Tibial artery (tissue), 4 donors: ENCODE data around the gene MLLT10.

Experiments used
- DNase-seq, 2 donors: peaks; one replicate each; pipeline ENCODE4 v3.0.0-alpha.2; 2019
- H3K27ac ChIP-seq, 2 donors: fragments of 200-600 bp; sonication (generic) in 1 of 2; 1 replicate in 1 of 2; 2 replicates in 1 of 2; pipeline ENCODE4 v1.5.1; 2018 to 2019; ENCODE audit warnings: mild to moderate bottlenecking in 1 of 2
- H3K27me3 ChIP-seq, 2 donors: fragments of 200-600 bp; sonication (generic) in 1 of 2; one replicate each; pipeline versions ENCODE4 v1.5.1 to v1.6.0; 2016 to 2019
- H3K36me3 ChIP-seq, 3 donors: fragments of 200-600 bp; sonication (generic) in 2 of 3; one replicate each; pipeline ENCODE4 v1.5.1; 2016 to 2019; ENCODE audit warnings: mild to moderate bottlenecking in 2 of 3
- H3K4me1 ChIP-seq, 4 donors: fragments of 200-600 bp; sonication (generic) in 2 of 4; 1 replicate in 3 of 4; 2 replicates in 1 of 4; pipeline ENCODE4 v1.5.1; 2016 to 2019
- H3K4me3 ChIP-seq, 2 donors: fragments of 200-600 bp; sonication (generic) in 1 of 2; 1 replicate in 1 of 2; 2 replicates in 1 of 2; pipeline ENCODE4 v1.5.1; 2018 to 2019; ENCODE audit warnings: mild to moderate bottlenecking in 2 of 2
- H3K9me3 ChIP-seq, 3 donors: fragments of 200-600 bp; sonication (generic) in 1 of 3; one replicate each; pipeline ENCODE4 v1.5.1; 2016 to 2019
- CTCF ChIP-seq, 2 experiments: fragments of 200-600 bp in 1 of 2; fragments of 450-650 bp in 1 of 2; IDR thresholded peaks; one replicate each; pipeline ENCODE4 v1.5.1; 2017 to 2019; ENCODE audit warnings: antibody characterized with exemption in 2 of 2, mild to moderate bottlenecking in 1 of 2, moderate library complexity in 1 of 2
- intact Hi-C: fragments of 100-400 bp; cut with DNase I; formaldehyde crosslinking; loops from one replicate; pipeline ENCODE4 v1.15.0; 2023; ENCODE audit warnings: low total_unique reads

MLLT10 gene

GRCh38 chr10:21758239-21758638, 224.2 kb downstream of the MLLT10 start:
- H3K36me3 ChIP-seq, result peaks cover 0 to 40% (median 9%) of the 10 kb centered on the region in 3 donors
- intact Hi-C loops, result no loop called here
- no peak for TF ChIP-seq CTCF (IDR thresholded peaks at IDR 0.05)

GRCh38 chr10:21758696-21759095, 224.7 kb downstream of the MLLT10 start:
- no peak for DNase-seq
- intact Hi-C loops, result no loop called here
- no peak overlapping the region for H3K4me3 ChIP-seq
- H3K9me3 ChIP-seq, result no peaks in the 10 kb centered on the region
- H3K27ac ChIP-seq, result no peak overlapping the region
- TF ChIP-seq CTCF (IDR thresholded peaks at IDR 0.05), result no peak
- peaks cover 0 to 35% (median 9%) of the 10 kb centered on the region in 3 donors for H3K36me3 ChIP-seq
- no peaks in the 10 kb centered on the region for H3K27me3 ChIP-seq
- H3K4me1 ChIP-seq, result no peaks in the 10 kb centered on the region

More at GRCh38 chr10:21758239-21758638, 224.2 kb downstream of the MLLT10 start:
- Histone ChIP-seq H3K27me3 (no peaks in the 10 kb centered on the region), H3K9me3 (no peaks in the 10 kb centered on the region), H3K4me3 (no peak overlapping the region), H3K4me1 (no peaks in the 10 kb centered on the region), H3K27ac (no peak overlapping the region)
- DNase-seq, result no peak

GRCh38 chr10:21759232-21759631, 225.2 kb downstream of the MLLT10 start:
- H3K27ac ChIP-seq, result no peak overlapping the region
- DNase-seq, result no peak
- intact Hi-C loops, result no loop called here
- H3K4me3 ChIP-seq, result no peak overlapping the region
- H3K9me3 ChIP-seq, result no peaks in the 10 kb centered on the region
- no peaks in the 10 kb centered on the region for H3K27me3 ChIP-seq
- H3K36me3 ChIP-seq, result peaks cover 0 to 32% (median 9%) of the 10 kb centered on the region in 3 donors
- no peak for TF ChIP-seq CTCF (IDR thresholded peaks at IDR 0.05)
- H3K4me1 ChIP-seq, result no peaks in the 10 kb centered on the region

GRCh38 chr10:21760332-21760731, 226.3 kb downstream of the MLLT10 start:
- intact Hi-C loops, result no loop called here
- no peak for DNase-seq
- no peak for TF ChIP-seq CTCF (IDR thresholded peaks at IDR 0.05)
- Histone ChIP-seq H3K4me1 (no peaks in the 10 kb centered on the region), H3K9me3 (no peaks in the 10 kb centered on the region), H3K36me3 (peaks cover 0 to 25% (median 9%) of the 10 kb centered on the region in 3 donors), H3K27me3 (no peaks in the 10 kb centered on the region), H3K27ac (no peak overlapping the region), H3K4me3 (no peak overlapping the region)

GRCh38 chr10:21764466-21765189, 230.6 kb downstream of the MLLT10 start:
- TF ChIP-seq CTCF (IDR thresholded peaks at IDR 0.05), result no peak
- no peak overlapping the region for H3K27ac ChIP-seq
- no peaks in the 10 kb centered on the region for H3K36me3 ChIP-seq
- H3K9me3 ChIP-seq, result no peaks in the 10 kb centered on the region
- intact Hi-C loops, result no loop called here
- no peaks in the 10 kb centered on the region for H3K27me3 ChIP-seq
- H3K4me3 ChIP-seq, result no peak overlapping the region
- no peak for DNase-seq
- no peaks in the 10 kb centered on the region for H3K4me1 ChIP-seq
